HG03342 (cell line): ENCODE data around the gene TIMM44.
"Not testable (repeated sequence)": the region's sequence is repeated elsewhere in the genome, so short reads cannot be mapped to it uniquely, and the experiment has no call there.

Experiments
- ATAC-seq: cut with Tn5 transposase; IDR thresholded peaks from one replicate; pipeline ENCODE4 v1.9.1; 2021; ENCODE audit warnings: mild to moderate bottlenecking, moderate library complexity; ENCODE audit not compliant: unreplicated experiment

Gene TIMM44

GRCh38 chr19:7926021-7926726 lies 17.3 kb downstream of the TIMM44 start, which contains the start of gene CTXN1:
TSS of gene CTXN1 (minus strand) at chr19:7926135. CDS start at chr19:7925538, 597 bp downstream.
- ATAC-seq = no peak

- ATAC-seq = no peak
These were observed 18.2 kb downstream of the TIMM44 start for GRCh38 chr19:7925171-7925851.

GRCh38 chr19:7924651-7925170 lies 18.8 kb downstream of the TIMM44 start:
- ATAC-seq = no peak

GRCh38 chr19:7924241-7924640 lies 19.2 kb downstream of the TIMM44 start:
- ATAC-seq = no peak

- ATAC-seq = no peak
These were observed 19.9 kb downstream of the TIMM44 start for GRCh38 chr19:7923295-7924191.

GRCh38 chr19:7922836-7923195 lies 20.6 kb downstream of the TIMM44 start:
- ATAC-seq = no peak

- no peak for ATAC-seq
These were observed 21.3 kb downstream of the TIMM44 start for GRCh38 chr19:7921967-7922835.

- no peak for ATAC-seq
These were observed 22.0 kb downstream of the TIMM44 start for GRCh38 chr19:7921302-7921966.

GRCh38 chr19:7920519-7921301 lies 22.8 kb downstream of the TIMM44 start:
- ATAC-seq = peak; percentile 31

GRCh38 chr19:7919610-7920518 lies 23.6 kb downstream of the TIMM44 start, which contains the start of gene SNAPC2:
TSS of gene SNAPC2 (plus strand) at chr19:7920338. CDS start at chr19:7920367, 29 bp downstream.
- ATAC-seq = peak; percentile 57

GRCh38 chr19:7918615-7919421 lies 24.6 kb downstream of the TIMM44 start:
- ATAC-seq = no peak

GRCh38 chr19:7918062-7918614 lies 25.3 kb downstream of the TIMM44 start:
- ATAC-seq = not testable (repeated sequence)

GRCh38 chr19:7917267-7918061 lies 26.0 kb downstream of the TIMM44 start:
- ATAC-seq = no peak

- ATAC-seq = no peak
These were observed 26.6 kb downstream of the TIMM44 start for GRCh38 chr19:7916955-7917266.

- no peak for ATAC-seq
These were observed 27.1 kb downstream of the TIMM44 start for GRCh38 chr19:7916103-7916954.
